Esophagus squamous epithelium (tissue), 4 donors: ENCODE data around the gene TPRKB.

Source experiments
- CTCF ChIP-seq, 6 experiments: fragments of 450-650 bp in 4 of 6; fragments of 200-600 bp in 2 of 6; sonication (generic) in 2 of 6; IDR thresholded peaks; one replicate each; pipeline ENCODE4 v1.5.1; 2016 to 2019; ENCODE audit warnings: antibody characterized with exemption in 6 of 6, mild to moderate bottlenecking in 4 of 6, moderate library complexity in 4 of 6
- POLR2A ChIP-seq, 4 donors: fragments of 450-650 bp; IDR thresholded peaks; one replicate each; pipeline ENCODE4 v1.6.1; 2017; ENCODE audit warnings: antibody characterized with exemption in 4 of 4, mild to moderate bottlenecking in 4 of 4, moderate library complexity in 3 of 4

- no peak for TF ChIP-seq POLR2A (IDR thresholded peaks at IDR 0.05)
- no peak for TF ChIP-seq CTCF (IDR thresholded peaks at IDR 0.05)
Measured at GRCh38 chr2:73705091-73705490, 32.1 kb downstream of the TPRKB start.
